GM12878 (cell line): ENCODE measurements around the gene CXXC5. TPM values are rescaled to one million over a fixed set of nuclear protein-coding genes. Genes with fewer than 3 reads are reported as not detected.
A peak's percentile ranks its signal among the peaks of the same experiment; 100 is the strongest.

Source experiments
- ATAC-seq: fragments of 200-7000 bp; cut with Tn5 transposase; 3 replicates; pipeline ENCODE4 v1.9.1; 2020; ENCODE audit warnings: mild to moderate bottlenecking, moderate library complexity
- BruUV-seq: library from RNA; stranded (reverse); fragments of 400-500 nt; replicated peaks from 2 replicates; lab custom pipeline; 2021; lab: Mats Ljungman, UMichigan
- CTCF ChIA-PET: fragments of 300-600 bp; sonication (Branson Sonifier 250); formaldehyde crosslinking; extraction: SDS; loops from one replicate; lab custom pipeline; 2021; ENCODE audit warnings: inconsistent platforms; lab: Yijun Ruan, JAX
- POLR2A ChIA-PET: fragments of 350-600 bp; formaldehyde crosslinking; extraction: SDS; loops from one replicate; lab custom pipeline; 2021; ENCODE audit warnings: inconsistent platforms; lab: Charles Lee
- RAD21 ChIA-PET: fragments of 300-600 bp; sonication (Branson Sonifier 250); formaldehyde crosslinking; loops from one replicate; lab custom pipeline; 2023; ENCODE audit warnings: antibody characterized with exemption; ENCODE audit not compliant: unreplicated experiment; lab: Charles Lee
- SMC1A ChIA-PET: fragments of 300-600 bp; sonication (Branson Sonifier 250); formaldehyde crosslinking; loops from one replicate; lab custom pipeline; 2023; ENCODE audit not compliant: unreplicated experiment, uncharacterized antibody; lab: Charles Lee
- DNase-seq: peaks from one replicate; pipeline ENCODE4 v3.0.0-alpha.2; 2011; ENCODE audit warnings: low read depth, low spot score
- FAIRE-seq: peaks from 3 replicates; lab custom pipeline; 2011; peaks lifted over from hg19 to GRCh38; lab: Jason Lieb, UNC
- H2AFZ ChIP-seq: 2 replicates; pipeline ENCODE4 v1.6.0; 2011; ENCODE audit warnings: low read depth, low read length, control low read depth; ENCODE audit not compliant: control insufficient read depth
- H3K27ac ChIP-seq: 2 replicates; pipeline ENCODE4 v1.5.1; 2011; ENCODE audit warnings: control low read depth; ENCODE audit not compliant: control insufficient read depth, insufficient read depth
- H3K27me3 ChIP-seq, 2 experiments: replicated peaks in 1 of 2; 2 replicates each; pipeline versions ENCODE4 v1.6.0 to v1.6.1; 2011; ENCODE audit warnings: low read length in 1 of 2; ENCODE audit not compliant: control insufficient read depth in 2 of 2, insufficient read depth in 2 of 2
- H3K36me3 ChIP-seq, 2 experiments: 2 replicates each; pipeline ENCODE4 v1.5.1; 2011; ENCODE audit warnings: low read length in 1 of 2; ENCODE audit not compliant: control insufficient read depth in 2 of 2, insufficient read depth in 2 of 2
- H3K4me1 ChIP-seq: 2 replicates; pipeline ENCODE4 v1.6.1; 2011; ENCODE audit warnings: mild to moderate bottlenecking, low read length, moderate library complexity, mixed read lengths; ENCODE audit not compliant: control insufficient read depth, insufficient read depth
- H3K4me2 ChIP-seq: 2 replicates; pipeline ENCODE4 v1.6.0; 2011; ENCODE audit warnings: control low read depth; ENCODE audit not compliant: control insufficient read depth, insufficient read depth
- H3K4me3 ChIP-seq: fragments of 200-600 bp; sonication (generic); 2 replicates; pipeline ENCODE4 v1.5.1; 2016
- H3K79me2 ChIP-seq: 2 replicates; pipeline ENCODE4 v1.6.0; 2011; ENCODE audit warnings: low read length; ENCODE audit not compliant: control insufficient read depth, insufficient read depth
- H3K9ac ChIP-seq: 2 replicates; pipeline ENCODE4 v1.8.0; 2011; ENCODE audit warnings: low read length, control low read depth, mixed read lengths; ENCODE audit not compliant: control insufficient read depth, insufficient read depth
- H3K9me3 ChIP-seq: replicated peaks from 3 replicates; pipeline ENCODE4 v1.5.1; 2011; ENCODE audit warnings: mild to moderate bottlenecking, low read length; ENCODE audit not compliant: control insufficient read depth, insufficient read depth
- H4K20me1 ChIP-seq: 2 replicates; pipeline ENCODE4 v1.6.0; 2011; ENCODE audit not compliant: control insufficient read depth, insufficient read depth
- CBX3 ChIP-seq: fragments of 200-600 bp; sonication (generic); IDR thresholded peaks from 2 replicates; pipeline ENCODE4 v1.6.1; 2016; ENCODE audit warnings: low read depth, borderline replicate concordance
- CHD1 ChIP-seq: IDR thresholded peaks from 2 replicates; pipeline ENCODE4 v1.6.1; 2012; ENCODE audit warnings: low read depth, low read length, improper control_type of control experiment
- CHD4 ChIP-seq: fragments of 200-600 bp; sonication (generic); IDR thresholded peaks from 2 replicates; pipeline ENCODE4 v1.6.1; 2016; ENCODE audit warnings: mild to moderate bottlenecking
- HDAC2 ChIP-seq: fragments of 200-600 bp; sonication (generic); IDR thresholded peaks from 2 replicates; pipeline ENCODE4 v1.6.1; 2017
- MXI1 ChIP-seq: fragments of 150-350 bp; IDR thresholded peaks from 2 replicates; pipeline ENCODE4 v1.6.1; 2011; ENCODE audit warnings: low read depth, mild to moderate bottlenecking, inconsistent platforms, low read length, improper control_type of control experiment
- NR2C1 ChIP-seq: fragments of 450-650 bp; IDR thresholded peaks from 2 replicates; pipeline ENCODE4 v1.6.1; 2017; ENCODE audit warnings: antibody characterized with exemption, mild to moderate bottlenecking, moderate library complexity
- PML ChIP-seq: IDR thresholded peaks from 2 replicates; pipeline ENCODE4 v1.6.1; 2012; ENCODE audit warnings: low read length, inconsistent platforms
- RAD21 ChIP-seq: IDR thresholded peaks from 2 replicates; pipeline ENCODE4 v1.6.1; 2011; ENCODE audit warnings: mild to moderate bottlenecking, low read depth, low read length, moderate library complexity; ENCODE audit not compliant: insufficient read depth
- SUPT20H ChIP-seq: IDR thresholded peaks from 2 replicates; pipeline ENCODE4 v1.6.1; 2011; ENCODE audit warnings: low read depth, mild to moderate bottlenecking, low read length, moderate library complexity, borderline replicate concordance; ENCODE audit not compliant: control insufficient read depth
- SUZ12 ChIP-seq: fragments of 200-600 bp; sonication (generic); IDR thresholded peaks from one replicate; pipeline ENCODE4 v1.6.1; 2018; ENCODE audit warnings: antibody characterized with exemption, mild to moderate bottlenecking; ENCODE audit not compliant: unreplicated experiment
- WGBS: methylation state at CpG from one replicate; pipeline ENCODE4 v1.1.6; 2016; ENCODE audit warnings: low lambda C conversion rate; ENCODE audit not compliant: insufficient replicate concordance, insufficient coverage; ENCODE audit errors: missing lambda C conversion rate; 5-methylcytosine and 5-hydroxymethylcytosine counted together
- in situ Hi-C: fragments of 300-500 bp; cut with MboI; formaldehyde crosslinking; loops from 9 replicates; pipeline ENCODE4 v1.14.3; 2018; ENCODE audit warnings: mixed read lengths
- intact Hi-C: fragments of 100-400 bp; cut with micrococcal nuclease; formaldehyde crosslinking; loops from one replicate; pipeline ENCODE4 v1.14.2; 2022; ENCODE audit not compliant: unreplicated experiment
- polyA plus RNA-seq, 11 experiments: library from polyadenylated mRNA; depleted of rRNA in 4 of 11; unstranded in 6 of 11; stranded (reverse) in 5 of 11; fragments of >200 nt; fragmentation: Nextera tagmentation in 4 of 11; fragmentation: Illumina TruSeq in 1 of 11; extraction: Ambion mirVana in 4 of 11; extraction: Trizol in 1 of 11; gene quantifications; 1 replicate in 1 of 11; 2 replicates in 10 of 11; pipeline versions ENCODE4 v1.2.1 to v1.2.3, GENCODE V29; 2011 to 2016; ENCODE audit warnings: inconsistent platforms in 2 of 11, missing spikeins in 2 of 11, low read depth in 1 of 11
- total RNA-seq, 4 experiments: library from RNA; depleted of rRNA in 3 of 4; stranded (reverse); fragments of >200 nt in 3 of 4; fragmentation: Illumina TruSeq in 1 of 4; extraction: Trizol in 1 of 4; gene quantifications; 2 replicates each; pipeline versions ENCODE4 v1.2.1 to v1.2.3, GENCODE V29; 2013 to 2021
- TF ChIP-seq, protein P1 (sequence below): fragments of 450-650 bp; IDR thresholded peaks from 2 replicates; pipeline ENCODE4 v1.6.1; 2017; ENCODE audit warnings: mild to moderate bottlenecking, low read depth, inconsistent platforms; ENCODE audit not compliant: poor library complexity, severe bottlenecking

Gene CXXC5
- total and polyA plus RNA-seq, 10 of the 15 experiments (the other 5 are each of a cell fraction or from before 2014, with no cell fraction given), result 1.8 to 90.8 (median 40.7) TPM

DNA sequence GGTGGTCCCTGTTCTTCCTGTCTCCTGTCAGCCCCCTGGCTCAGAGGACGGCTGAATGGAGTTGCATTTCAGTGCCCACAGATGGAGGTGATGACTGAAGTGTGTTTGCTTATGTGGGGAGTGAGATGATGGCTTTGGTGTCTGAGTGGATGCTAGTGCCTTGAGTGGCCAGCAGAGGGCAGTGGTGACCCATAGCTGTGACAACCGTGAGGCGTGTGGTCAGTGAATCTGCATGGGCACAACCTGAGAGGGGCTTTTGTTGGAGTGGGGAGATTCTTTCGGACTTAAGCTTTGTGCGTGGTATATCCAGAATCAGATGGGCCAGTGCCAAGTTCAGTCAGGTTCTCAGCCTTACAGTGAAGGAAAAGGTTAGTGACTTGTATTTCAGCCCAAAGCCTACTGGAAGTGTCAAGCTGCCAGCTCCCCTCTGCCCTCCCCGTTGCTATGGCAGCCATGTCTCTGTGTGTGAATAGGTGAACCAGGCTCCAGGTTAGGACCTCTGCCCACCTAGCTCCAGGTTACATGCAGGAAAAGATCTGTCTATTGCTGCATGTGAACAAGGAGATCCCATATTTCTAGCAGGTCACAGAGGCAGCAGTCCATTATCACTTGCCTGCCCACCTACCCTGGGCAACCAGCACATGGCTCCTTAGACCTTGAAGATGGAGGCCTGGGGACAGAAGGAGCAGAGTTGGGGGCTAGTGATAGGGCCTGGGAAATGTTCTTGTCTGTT, 14.7 kb upstream of the CXXC5 start (continued):
- TF ChIP-seq, protein P1, sequence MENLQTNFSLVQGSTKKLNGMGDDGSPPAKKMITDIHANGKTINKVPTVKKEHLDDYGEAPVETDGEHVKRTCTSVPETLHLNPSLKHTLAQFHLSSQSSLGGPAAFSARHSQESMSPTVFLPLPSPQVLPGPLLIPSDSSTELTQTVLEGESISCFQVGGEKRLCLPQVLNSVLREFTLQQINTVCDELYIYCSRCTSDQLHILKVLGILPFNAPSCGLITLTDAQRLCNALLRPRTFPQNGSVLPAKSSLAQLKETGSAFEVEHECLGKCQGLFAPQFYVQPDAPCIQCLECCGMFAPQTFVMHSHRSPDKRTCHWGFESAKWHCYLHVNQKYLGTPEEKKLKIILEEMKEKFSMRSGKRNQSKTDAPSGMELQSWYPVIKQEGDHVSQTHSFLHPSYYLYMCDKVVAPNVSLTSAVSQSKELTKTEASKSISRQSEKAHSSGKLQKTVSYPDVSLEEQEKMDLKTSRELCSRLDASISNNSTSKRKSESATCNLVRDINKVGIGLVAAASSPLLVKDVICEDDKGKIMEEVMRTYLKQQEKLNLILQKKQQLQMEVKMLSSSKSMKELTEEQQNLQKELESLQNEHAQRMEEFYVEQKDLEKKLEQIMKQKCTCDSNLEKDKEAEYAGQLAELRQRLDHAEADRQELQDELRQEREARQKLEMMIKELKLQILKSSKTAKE, result no peak

DNA sequence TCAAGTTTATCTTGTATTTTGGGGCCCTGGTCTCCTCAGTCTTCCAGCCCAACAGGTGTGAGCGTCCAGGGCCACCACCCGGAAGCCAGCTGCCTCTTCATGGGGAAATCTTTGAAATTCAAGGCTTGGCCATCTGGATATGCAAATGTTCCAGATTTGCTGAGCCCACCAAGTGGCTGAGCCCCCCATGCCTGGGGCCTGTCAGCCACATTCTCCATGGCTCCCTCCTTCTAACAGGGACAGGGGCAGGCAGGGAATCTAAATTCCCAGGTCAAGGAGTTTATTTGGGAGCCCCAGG, 14.2 kb upstream of the CXXC5 start:
- POLR2A ChIA-PET, result interaction anchor here (0.8 to 9.8 kb wide), 10 partner anchors 14 to 125 kb away, joined by 3 to 163 read pairs (median 6); partner anchors contain the start of gene CXXC5
- 0 out of 2 replicates have a peak overlapping the region, but pooled peaks have one; percentile 8 for H3K27ac ChIP-seq
- no peak for TF ChIP-seq CBX3
- TF ChIP-seq SUZ12, result no peak
- TF ChIP-seq RAD21, result no peak
- no peak for TF ChIP-seq CHD1
- no peak for TF ChIP-seq CHD4
- TF ChIP-seq SUPT20H, result no peak
- TF ChIP-seq HDAC2, result no peak
- TF ChIP-seq MXI1, result no peak
- TF ChIP-seq PML, result no peak
- TF ChIP-seq NR2C1, result no peak
- TF ChIP-seq, all 136 proteins: peak for 0

More for the DNA sequence above, 14.2 kb upstream of the CXXC5 start:
- Histone ChIP-seq H3K9me3 (no peaks in the 10 kb centered on the region), H3K4me1 (peaks cover 60% of the 10 kb centered on the region), H3K9ac (no peak overlapping the region; the same call in 1 of the 2 replicates), H4K20me1 (no peaks in the 10 kb centered on the region), H3K79me2 (peaks cover 4% of the 10 kb centered on the region), H3K36me3 (peaks cover 1 to 11% of the 10 kb centered on the region in 2 experiments; a peak in 1 of 4 replicates), H3K4me2 (no peak overlapping the region), H3K27me3 (no peaks in the 10 kb centered on the region), H2AFZ (no peak overlapping the region), H3K4me3 (no peak overlapping the region)
- ATAC-seq (no peak), FAIRE-seq (no peak), DNase-seq (no peak)
- RAD21 ChIA-PET, result interaction anchor here (0.7 to 9.2 kb wide), 33 partner anchors 11 to 361 kb away, joined by 3 to 265 read pairs (median 5); partner anchors contain the start of genes CXXC5 and UBE2D2
- intact Hi-C loops (loop anchor here (5.0 to 10.0 kb wide), 2 partner anchors 212 to 331 kb away; no protein-coding TSS in a partner anchor), in situ Hi-C loops (loop anchor here (5.0 kb wide), 2 partner anchors 58 to 128 kb away; no protein-coding TSS in a partner anchor)
- SMC1A ChIA-PET, result interaction anchor here (0.7 to 12.2 kb wide), 36 partner anchors 11 to 212 kb away, joined by 3 to 212 read pairs (median 4); partner anchors contain the start of gene CXXC5
- BruUV-seq, result no TSS peak
- CTCF ChIA-PET, result interaction anchor here (0.6 to 10.5 kb wide), 57 partner anchors 9 to 335 kb away, joined by 3 to 335 read pairs (median 5); partner anchors contain the start of genes CXXC5 and SPATA24
- WGBS, result 72% methylated on average over 2 of the region's 2 CpGs
